Neural cell (in vitro differentiated cells): ENCODE measurements around the gene MRPS35.

ENCODE experiments used
- CTCF ChIP-seq: fragments of 450-650 bp; IDR thresholded peaks from 2 replicates; pipeline ENCODE4 v1.5.1; 2014; ENCODE audit warnings: antibody characterized with exemption, mild to moderate bottlenecking, moderate library complexity; ENCODE audit not compliant: poor library complexity, severe bottlenecking
- EP300 ChIP-seq: fragments of 450-650 bp; conservative IDR thresholded peaks from 2 replicates; pipeline ENCODE4 v1.6.1; 2014; ENCODE audit warnings: antibody characterized with exemption, mild to moderate bottlenecking, moderate library complexity; ENCODE audit not compliant: poor library complexity, severe bottlenecking
- EZH2 ChIP-seq: fragments of 200-600, 300-800 bp; shearing (Covaris generic), sonication (generic); IDR thresholded peaks from 2 replicates; pipeline ENCODE4 v1.6.1; 2014; ENCODE audit warnings: antibody characterized with exemption, low read length, borderline replicate concordance, mild to moderate bottlenecking; ENCODE audit not compliant: insufficient read depth, poor library complexity, severe bottlenecking
- POLR2AphosphoS5 ChIP-seq: IDR thresholded peaks from 2 replicates; pipeline ENCODE4 v1.6.1; 2012
- RAD21 ChIP-seq: fragments of 450-650 bp; conservative IDR thresholded peaks from 2 replicates; pipeline ENCODE4 v1.6.1; 2014; ENCODE audit warnings: antibody characterized with exemption, mild to moderate bottlenecking, moderate library complexity
- REST ChIP-seq: IDR thresholded peaks from 2 replicates; pipeline ENCODE4 v1.6.1; 2012; ENCODE audit warnings: borderline replicate concordance
- TAF1 ChIP-seq: IDR thresholded peaks from 2 replicates; pipeline ENCODE4 v1.6.1; 2012; ENCODE audit warnings: low read depth

- TF ChIP-seq EP300 (no peak), REST (no peak), CTCF (no peak), POLR2AphosphoS5 (no peak), EZH2 (no peak), RAD21 (no peak), TAF1 (no peak)
Observed at GRCh38 chr12:27730097-27730588, 19.5 kb downstream of the MRPS35 start.
